ENCODE data around the gene OR10V1. TPM values are rescaled to one million over a fixed set of nuclear protein-coding genes. Genes with fewer than 3 reads are reported as not detected.

Gene OR10V1
- total and polyA plus RNA-seq, 10 donors: not detected

DNA sequence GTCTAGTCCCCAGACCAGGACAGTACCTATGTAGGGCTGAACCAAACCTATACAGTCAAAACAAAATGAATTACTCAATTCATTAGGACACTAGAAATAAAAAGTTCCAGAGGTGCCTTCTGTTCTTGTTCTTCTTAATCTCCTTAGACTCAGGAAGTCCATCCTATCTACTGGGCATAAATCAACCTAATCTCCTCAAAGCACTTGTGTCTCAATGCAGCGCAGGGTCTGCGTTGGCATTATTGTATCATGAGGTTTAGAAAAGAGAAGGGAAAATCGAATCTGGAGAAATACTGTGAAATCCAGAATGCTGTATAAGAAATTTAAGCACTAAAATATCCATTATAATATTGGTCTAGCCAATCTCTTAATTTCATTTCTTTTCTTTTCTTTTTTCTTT, 2.4 kb upstream of the OR10V1 start:
- H3K36me3 ChIP-seq: no peaks in the 10 kb centered on the region

DNA sequence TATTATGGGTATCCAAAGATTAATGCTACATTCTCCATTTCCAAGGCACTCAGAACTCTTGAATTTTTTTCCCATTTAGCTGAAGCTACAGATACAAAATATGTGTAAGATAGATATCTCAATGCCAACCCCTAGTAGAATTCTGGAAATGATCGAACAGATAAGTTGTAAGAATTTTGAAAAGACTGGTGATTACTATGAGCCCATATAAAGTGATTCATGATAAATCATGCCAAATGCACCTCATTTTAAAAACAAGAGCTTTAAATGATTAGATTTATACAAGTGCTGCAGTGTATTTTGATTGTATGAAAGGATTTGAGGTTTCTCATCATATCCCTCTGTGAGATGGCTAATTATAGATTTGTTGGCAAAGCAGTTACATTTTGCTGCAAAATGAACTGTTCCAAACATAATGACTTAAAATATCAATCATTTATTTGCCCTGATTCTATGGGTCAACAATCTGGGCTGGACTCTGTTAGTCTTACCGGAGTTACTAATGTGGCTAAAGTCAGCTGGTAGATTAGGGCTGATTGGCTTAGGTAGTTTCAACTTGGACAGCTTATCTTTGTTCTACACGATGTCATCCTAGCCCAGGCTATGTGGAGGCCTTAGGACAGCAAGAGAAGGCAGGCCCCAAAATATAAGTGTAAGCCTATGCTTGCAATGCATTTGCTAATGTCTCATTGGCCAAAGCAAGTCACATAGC, 3.4 kb downstream of the OR10V1 start:
- TF ChIP-seq, protein P1, sequence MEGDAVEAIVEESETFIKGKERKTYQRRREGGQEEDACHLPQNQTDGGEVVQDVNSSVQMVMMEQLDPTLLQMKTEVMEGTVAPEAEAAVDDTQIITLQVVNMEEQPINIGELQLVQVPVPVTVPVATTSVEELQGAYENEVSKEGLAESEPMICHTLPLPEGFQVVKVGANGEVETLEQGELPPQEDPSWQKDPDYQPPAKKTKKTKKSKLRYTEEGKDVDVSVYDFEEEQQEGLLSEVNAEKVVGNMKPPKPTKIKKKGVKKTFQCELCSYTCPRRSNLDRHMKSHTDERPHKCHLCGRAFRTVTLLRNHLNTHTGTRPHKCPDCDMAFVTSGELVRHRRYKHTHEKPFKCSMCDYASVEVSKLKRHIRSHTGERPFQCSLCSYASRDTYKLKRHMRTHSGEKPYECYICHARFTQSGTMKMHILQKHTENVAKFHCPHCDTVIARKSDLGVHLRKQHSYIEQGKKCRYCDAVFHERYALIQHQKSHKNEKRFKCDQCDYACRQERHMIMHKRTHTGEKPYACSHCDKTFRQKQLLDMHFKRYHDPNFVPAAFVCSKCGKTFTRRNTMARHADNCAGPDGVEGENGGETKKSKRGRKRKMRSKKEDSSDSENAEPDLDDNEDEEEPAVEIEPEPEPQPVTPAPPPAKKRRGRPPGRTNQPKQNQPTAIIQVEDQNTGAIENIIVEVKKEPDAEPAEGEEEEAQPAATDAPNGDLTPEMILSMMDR (IDR thresholded peaks at IDR 0.05 in 8 of 11, conservative IDR thresholded peaks at IDR 0.05 in 3 of 11): no peak
- TF ChIP-seq POLR2A (IDR thresholded peaks at IDR 0.05) (no peak), POLR2AphosphoS5 (IDR thresholded peaks at IDR 0.05) (no peak)
- Histone ChIP-seq H3K27ac (no peak overlapping the region), H3K9me3 (no peaks in the 10 kb centered on the region), H3K27me3 (replicated peaks in 1 of 7) (peaks cover 0 to 10% (median 0%) of the 10 kb centered on the region in 7 donors), H3K4me1 (no peaks in the 10 kb centered on the region), H3K4me3 (no peak overlapping the region), H3K36me3 (no peaks in the 10 kb centered on the region)
- intact Hi-C loops (cut with DNase I; ENCODE audit: low total_unique reads): no loop called here
- DNase-seq: no peak
- 67 to 90% (median 88%) methylated on average over 3 of the region's 3 CpGs for WGBS, 5 donors

More for the DNA sequence above, 2.4 kb upstream of the OR10V1 start:
- intact Hi-C loops (cut with DNase I; ENCODE audit: low total_unique reads): no loop called here
- TF ChIP-seq, protein P1 (IDR thresholded peaks at IDR 0.05 in 8 of 11, conservative IDR thresholded peaks at IDR 0.05 in 3 of 11): no peak
- TF ChIP-seq POLR2AphosphoS5 (IDR thresholded peaks at IDR 0.05): no peak
- DNase-seq: no peak
- H3K9me3 ChIP-seq: no peaks in the 10 kb centered on the region
- H3K27ac ChIP-seq: no peak overlapping the region
- 46 to 63% (median 53%) methylated on average over 3 of the region's 3 CpGs for WGBS, 5 donors
- no peaks in the 10 kb centered on the region for H3K4me1 ChIP-seq
- peaks cover 0 to 28% (median 0%) of the 10 kb centered on the region in 7 donors for H3K27me3 ChIP-seq (replicated peaks in 1 of 7)
- H3K4me3 ChIP-seq: no peak overlapping the region

DNA sequence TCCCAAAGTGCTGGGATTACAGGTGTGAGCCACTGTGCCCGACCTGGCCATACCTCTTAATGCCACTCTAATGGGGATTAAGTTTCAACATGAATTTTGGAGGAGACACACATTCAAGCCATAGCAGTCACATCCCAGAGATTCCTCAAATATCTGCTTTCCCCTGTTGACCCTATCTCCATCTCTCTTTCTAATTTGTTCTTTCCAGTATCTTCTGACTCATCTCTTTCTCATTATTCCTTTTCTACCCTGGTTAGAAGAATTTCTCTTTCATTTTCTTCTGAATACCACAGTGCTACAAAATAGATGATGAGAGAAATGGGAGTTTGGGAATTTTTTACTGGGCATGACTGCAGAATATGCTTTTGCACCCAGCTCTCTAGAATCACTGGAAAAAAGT, 5.1 kb downstream of the OR10V1 start:
- intact Hi-C loops (cut with DNase I; ENCODE audit: low total_unique reads): no loop called here
- DNase-seq: no peak
- Histone ChIP-seq H3K36me3 (no peaks in the 10 kb centered on the region), H3K4me3 (no peak overlapping the region), H3K27ac (no peak overlapping the region), H3K27me3 (replicated peaks in 1 of 7) (peaks cover 0 to 10% (median 0%) of the 10 kb centered on the region in 7 donors), H3K9me3 (no peaks in the 10 kb centered on the region), H3K4me1 (no peaks in the 10 kb centered on the region)
- TF ChIP-seq, protein P1 (IDR thresholded peaks at IDR 0.05 in 8 of 11, conservative IDR thresholded peaks at IDR 0.05 in 3 of 11): no peak
- TF ChIP-seq POLR2AphosphoS5 (IDR thresholded peaks at IDR 0.05) (no peak), POLR2A (IDR thresholded peaks at IDR 0.05) (no peak)
- 48 to 67% (median 53%) methylated on average over 1 of the region's 1 CpG for WGBS, 5 donors

DNA sequence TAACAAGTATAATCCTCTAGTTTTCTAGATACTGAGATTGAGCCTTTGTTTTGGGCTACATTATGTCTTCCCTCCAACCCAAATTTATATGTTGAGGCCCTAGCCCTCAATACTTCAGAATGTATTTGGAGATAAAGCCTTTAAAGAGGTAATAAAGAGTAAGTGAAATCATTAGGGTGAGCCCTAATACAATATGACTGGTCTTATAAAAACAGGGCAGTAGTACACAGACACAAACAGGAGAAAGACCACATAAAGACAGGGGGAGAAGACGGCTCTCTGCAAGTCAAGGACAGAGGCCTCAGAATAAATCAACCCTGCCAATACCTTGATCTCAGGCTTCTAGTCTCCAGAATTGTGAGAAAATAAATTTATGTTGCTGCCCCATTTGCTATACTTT, 6.3 kb downstream of the OR10V1 start:
- DNase-seq: no peak
- Histone ChIP-seq H3K4me1 (no peaks in the 10 kb centered on the region), H3K36me3 (no peaks in the 10 kb centered on the region), H3K27me3 (replicated peaks in 1 of 7) (peaks cover 0 to 10% (median 0%) of the 10 kb centered on the region in 7 donors), H3K4me3 (no peak overlapping the region), H3K9me3 (no peaks in the 10 kb centered on the region), H3K27ac (no peak overlapping the region)
- TF ChIP-seq, protein P1 (IDR thresholded peaks at IDR 0.05 in 8 of 11, conservative IDR thresholded peaks at IDR 0.05 in 3 of 11): no peak
- TF ChIP-seq POLR2A (IDR thresholded peaks at IDR 0.05) (no peak), POLR2AphosphoS5 (IDR thresholded peaks at IDR 0.05) (no peak)
- 72 to 100% (median 88%) methylated on average over 1 of the region's 1 CpG for WGBS, 5 donors
- intact Hi-C loops (cut with DNase I; ENCODE audit: low total_unique reads): no loop called here

Data from spleen (tissue), 11 donors.